GM20431 (cell line): ENCODE measurements around the gene LIME1.
"Not testable (repeated sequence)": the region's sequence is repeated elsewhere in the genome, so short reads cannot be mapped to it uniquely, and the experiment has no call there.

Experiments used
- in situ Hi-C: fragments of 300-500 bp; cut with MseI, MboI; formaldehyde crosslinking; loops from one replicate; pipeline ENCODE4 v1.15.0; 2020; ENCODE audit warnings: low sequenced_read_pairs; ENCODE audit not compliant: unreplicated experiment

The LIME1 gene

GRCh38 chr20:63706852-63707557, 29.5 kb upstream of the LIME1 start:
- in situ Hi-C loops = no loop called here

DNA sequence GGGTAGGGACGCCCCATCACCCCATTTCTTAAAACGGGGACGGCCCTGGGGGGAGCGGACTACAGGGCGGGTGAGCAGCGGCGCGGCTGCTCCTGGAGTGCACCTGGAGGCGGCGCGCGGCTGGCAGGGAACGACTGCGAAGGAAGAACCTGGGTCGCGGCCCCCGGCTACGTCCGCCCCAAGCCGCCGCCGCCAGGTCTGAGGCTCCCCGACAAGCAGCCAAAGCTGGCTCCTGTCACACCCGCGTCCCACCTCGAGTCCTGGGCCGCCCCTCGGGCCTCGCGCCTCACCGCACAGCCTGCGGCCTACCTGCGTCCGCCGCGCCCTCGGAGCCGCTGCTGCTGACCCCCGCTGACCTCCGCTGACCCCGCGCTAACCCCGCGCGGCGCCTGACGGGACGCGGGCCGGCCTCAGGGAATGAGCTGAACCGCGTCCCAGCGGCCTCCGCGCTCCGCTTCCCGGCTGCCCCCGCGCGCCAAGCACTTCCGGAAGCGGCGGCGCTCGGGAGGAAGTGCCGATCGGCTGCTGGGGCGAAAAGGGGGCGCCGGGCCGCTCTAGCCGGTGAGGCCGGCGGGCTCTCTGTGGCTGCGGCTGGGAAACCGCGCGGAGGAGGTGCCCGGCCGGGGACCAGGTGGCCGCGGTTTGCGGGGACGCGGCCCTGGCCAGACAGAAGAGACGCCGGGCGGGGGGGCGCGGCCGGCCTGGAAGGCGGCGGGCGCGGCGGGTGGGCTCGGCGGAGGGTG, 28.7 kb upstream of the LIME1 start, which contains the start of the genes ARFRP1 and ZGPAT:
ARFRP1 (minus strand) TSS at position 419 of the 743 bp plus-strand sequence. CDS start 885 bp downstream, outside the sequence.
ZGPAT (plus strand) TSS at position 482 of the 743 bp plus-strand sequence. CDS start 542 bp downstream, outside the sequence.
- in situ Hi-C loops = no loop called here

- in situ Hi-C loops = no loop called here
Observed at GRCh38 chr20:63708301-63709148, 27.9 kb upstream of the LIME1 start.

- in situ Hi-C loops = no loop called here
Observed at GRCh38 chr20:63709149-63709527, 27.3 kb upstream of the LIME1 start.

GRCh38 chr20:63711085-63711645, 25.3 kb upstream of the LIME1 start:
- in situ Hi-C loops = no loop called here

DNA sequence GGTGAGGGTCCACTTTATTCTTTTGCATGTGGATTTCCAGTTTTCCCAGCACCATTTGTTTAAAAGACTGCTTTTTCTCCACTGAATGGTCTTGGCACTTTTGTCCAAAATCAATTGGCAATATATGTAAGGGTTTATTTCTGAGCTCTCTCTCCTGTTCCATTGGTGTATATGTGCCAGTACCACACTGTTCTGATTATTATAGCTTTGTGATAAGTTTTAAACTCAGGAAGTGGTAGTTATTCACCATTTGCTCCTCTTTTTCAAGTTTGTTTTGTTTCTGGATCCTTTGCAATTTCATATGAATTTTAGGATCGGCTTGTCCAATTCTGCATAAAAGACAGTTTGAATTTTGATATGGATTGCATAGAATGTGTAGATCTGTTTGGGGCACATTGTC, 24.3 kb upstream of the LIME1 start:
- in situ Hi-C loops = no loop called here

DNA sequence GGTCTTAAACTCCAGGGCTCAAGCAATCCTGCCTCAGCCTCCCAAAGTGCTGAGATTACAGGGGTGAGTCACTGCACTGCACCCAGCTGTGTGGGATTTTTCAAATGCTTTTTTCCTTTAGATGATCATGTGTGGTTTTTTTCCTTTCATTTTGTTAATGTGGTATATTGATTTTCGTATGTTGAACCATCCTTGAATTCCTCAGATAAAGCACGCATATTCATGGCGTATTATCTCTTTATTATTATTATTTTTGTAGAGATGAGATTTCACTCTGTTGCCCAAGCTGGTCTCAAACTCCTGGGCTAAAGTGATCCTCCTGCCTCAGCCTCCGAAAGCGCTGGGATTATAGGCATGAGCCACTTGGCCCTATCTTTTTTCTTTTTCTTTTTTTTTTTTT, 21.6 kb upstream of the LIME1 start:
- in situ Hi-C loops = no loop called here

DNA sequence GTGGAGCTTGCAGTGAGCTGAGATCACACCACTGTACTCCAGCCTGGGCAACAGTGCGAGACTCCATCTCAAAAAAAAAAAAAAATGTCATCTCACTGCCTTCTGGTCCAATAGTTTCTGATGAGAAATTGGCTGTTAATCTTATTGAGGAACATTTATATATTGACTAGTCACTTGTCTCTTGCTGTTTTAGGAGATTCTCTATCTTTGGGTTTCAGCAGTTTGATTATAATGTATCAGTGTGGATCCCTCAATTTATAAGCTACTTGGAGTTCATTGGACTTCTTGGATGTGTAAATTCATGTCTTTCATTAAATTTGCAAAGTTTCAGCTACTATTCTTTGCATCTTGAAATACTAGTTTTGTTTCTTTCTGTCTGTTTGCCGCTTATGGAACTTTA, 17.5 kb upstream of the LIME1 start:
- in situ Hi-C loops = no loop called here

GRCh38 chr20:63722967-63723622, 13.4 kb upstream of the LIME1 start:
- in situ Hi-C loops = not testable (repeated sequence)

GRCh38 chr20:63730189-63730733, 6.2 kb upstream of the LIME1 start:
- in situ Hi-C loops = not testable (repeated sequence)

DNA sequence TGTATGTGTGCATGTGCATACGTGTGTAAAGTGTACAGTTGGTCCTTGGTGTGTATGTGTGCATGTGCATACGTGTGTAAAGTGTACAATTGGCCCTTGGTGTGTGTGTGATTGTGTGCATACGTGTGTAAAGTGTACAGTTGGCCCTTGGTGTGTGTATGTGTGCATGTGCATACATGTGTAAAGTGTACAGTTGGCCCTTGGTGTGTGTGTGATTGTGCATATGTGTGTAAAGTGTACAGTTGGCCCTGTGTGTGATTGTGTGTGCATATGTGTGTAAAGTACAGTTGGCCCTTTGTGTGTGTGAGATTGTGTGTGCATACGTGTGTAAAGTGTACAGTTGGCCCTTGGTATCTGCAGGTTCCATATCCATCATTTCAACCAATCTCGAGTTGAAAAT, 5.1 kb upstream of the LIME1 start:
- in situ Hi-C loops = no loop called here

DNA sequence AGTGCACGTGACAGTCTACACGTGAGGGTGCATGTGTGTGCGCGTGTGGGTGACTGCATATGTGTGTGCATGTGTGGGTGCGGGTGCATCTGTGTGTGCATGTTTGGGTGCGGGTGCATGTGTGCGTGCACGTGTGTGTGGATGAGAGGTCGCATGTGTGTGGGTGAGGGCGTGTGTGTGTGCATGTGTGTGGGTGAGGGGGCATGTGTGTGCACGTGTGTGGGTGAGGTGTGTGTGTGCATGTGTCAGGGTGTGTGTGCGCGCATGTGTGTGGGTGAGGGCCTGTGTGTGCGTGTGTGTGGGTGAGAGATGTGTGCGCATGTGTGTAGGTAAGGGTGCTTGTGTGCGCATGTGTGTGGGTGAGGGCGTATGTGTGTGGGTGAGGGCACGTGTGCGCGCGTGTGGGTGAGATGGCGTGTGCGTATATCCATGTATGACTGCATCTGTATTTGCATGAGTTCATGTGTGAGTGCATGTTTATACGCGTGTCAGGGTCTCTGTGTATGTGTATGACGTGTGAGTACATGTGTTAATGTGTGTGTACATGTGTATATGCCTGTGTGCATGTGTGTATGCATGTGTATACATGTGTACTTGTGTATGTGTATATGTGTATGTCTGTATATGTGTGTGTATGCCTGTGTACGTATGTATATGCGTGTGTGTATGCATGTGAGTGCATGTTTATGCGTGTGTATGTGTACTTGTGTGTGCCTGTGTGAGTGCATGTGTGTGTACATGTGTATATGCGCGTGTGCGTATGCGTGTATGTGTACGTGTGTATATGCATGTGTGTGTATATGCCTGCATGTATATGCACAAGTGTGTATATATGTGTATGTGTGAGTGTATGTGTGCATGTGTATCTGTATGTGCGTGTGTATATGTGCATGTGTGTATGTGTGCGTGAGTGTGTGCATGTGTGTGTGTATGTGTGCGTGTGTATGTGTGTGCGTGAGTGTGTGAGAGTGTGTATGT, 4.1 kb upstream of the LIME1 start:
- in situ Hi-C loops = no loop called here

GRCh38 chr20:63733117-63733516, 3.3 kb upstream of the LIME1 start:
- in situ Hi-C loops = no loop called here

DNA sequence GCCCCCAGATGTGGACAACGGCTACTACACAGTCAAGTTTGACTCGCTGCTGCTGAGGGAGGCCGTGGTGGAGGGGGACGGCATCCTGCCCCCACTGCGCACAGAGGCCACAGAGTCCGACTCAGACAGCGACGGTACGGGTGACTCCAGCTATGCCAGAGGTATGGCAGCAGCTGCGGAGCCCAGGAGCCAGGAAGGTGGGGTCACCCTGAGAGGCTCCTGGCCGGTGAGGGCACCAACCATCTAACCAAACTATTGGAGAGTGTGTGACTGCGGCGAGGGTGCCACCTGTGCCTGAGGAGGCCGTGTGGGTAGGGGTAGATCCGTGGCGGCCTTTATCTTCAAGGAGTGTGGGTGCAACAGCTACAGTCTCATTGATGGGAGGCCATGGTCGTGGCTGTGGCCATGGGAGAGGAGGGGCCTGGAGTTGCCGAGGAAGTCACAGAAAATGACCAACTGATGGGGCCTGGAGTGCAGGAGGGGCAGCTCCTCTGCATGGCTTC, 2.8 kb upstream of the LIME1 start:
- in situ Hi-C loops = no loop called here

GRCh38 chr20:63734111-63734945, 2.1 kb upstream of the LIME1 start:
- in situ Hi-C loops = no loop called here

DNA sequence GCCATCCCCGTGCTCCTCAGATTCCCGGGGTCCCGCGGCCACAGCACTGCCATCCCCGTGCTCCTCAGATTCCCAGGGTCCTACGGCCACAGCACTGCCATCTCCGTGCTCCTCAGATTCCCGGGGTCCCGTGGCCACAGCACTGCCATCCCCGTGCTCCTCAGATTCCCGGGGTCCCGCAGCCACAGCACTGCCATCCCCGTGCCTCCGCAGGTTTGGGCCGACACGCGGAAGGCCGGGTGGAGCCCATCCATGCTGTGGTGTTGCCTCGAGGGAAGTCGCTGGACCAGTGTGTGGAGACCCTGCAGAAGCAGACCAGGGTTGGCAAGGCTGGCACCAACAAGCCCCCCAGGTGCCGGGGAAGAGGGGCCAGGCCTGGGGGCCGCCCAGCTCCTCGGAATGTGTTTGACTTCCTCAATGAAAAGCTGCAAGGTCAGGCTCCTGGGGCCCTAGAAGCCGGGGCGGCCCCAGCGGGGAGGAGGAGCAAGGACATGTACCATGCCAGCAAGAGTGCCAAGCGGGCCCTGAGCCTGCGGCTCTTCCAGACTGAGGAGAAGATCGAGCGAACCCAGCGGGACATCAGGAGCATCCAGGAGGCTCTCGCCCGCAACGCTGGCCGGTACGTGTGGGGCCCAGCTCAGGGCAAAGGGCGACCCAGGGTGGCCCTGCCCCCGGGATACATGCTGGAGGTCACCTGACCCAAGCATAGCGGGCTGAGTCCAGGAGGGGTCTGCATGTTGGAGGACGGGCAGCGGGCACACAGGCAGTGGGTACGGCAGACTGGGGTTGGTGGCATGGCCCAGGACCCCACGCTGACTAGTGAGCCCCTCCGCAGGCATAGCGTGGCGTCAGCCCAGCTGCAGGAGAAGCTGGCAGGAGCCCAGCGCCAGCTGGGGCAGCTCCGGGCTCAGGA, 1.3 kb upstream of the LIME1 start:
- in situ Hi-C loops = no loop called here
